Measurements from ENCODE around the gene SLC15A1. TPM values are rescaled to one million over a fixed set of nuclear protein-coding genes. Genes with fewer than 3 reads are reported as not detected.

The SLC15A1 gene
- total RNA-seq, 1 experiment from 2014 or later = 2.6 TPM

DNA sequence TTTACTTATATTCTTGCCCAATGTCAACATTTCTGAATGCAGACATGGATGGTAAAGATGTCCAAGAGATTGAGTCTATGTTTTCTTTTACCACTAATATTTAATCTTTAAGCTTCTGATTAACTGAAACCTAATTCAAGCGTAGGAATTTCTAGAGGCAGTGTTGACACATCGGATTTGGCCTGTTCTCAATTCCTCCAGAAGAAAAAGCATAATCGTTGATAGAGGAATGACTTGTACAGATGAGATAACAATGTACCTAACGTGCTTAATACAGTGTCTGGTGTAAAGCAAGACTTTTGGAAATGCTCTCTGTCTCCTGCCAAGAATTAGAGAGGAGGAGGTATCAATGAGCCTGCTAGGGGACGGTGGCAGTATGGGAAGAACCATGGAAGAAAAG is 35.2 kb downstream of the SLC15A1 start:
- ChIA-PET POLR2A (no interaction called here), CTCF (no interaction called here)
- DNase-seq (ENCODE audit: low read depth, low spot score) = no peak

DNA sequence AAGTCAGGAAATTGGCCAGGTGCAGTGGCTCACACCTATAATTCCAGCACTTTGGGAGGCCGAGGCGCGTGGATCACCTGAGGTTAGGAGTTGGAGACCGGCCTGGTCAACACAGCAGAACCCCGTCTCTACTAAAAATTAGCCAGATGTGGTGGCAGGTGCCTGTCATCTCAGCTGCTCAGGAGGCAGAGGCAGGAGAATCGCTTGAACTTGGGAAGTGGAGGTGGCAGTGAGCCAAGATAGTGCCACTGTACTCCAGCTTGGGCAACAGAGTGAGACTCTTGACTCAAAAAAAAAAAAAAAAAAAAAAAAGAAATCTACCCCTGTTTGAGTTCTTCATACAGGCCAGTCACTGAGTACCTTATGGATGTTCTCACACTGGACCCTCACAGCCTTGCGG is 42.0 kb downstream of the SLC15A1 start:
- ChIA-PET POLR2A (no interaction called here), CTCF (no interaction called here), RAD21 (ENCODE audit: low non-redundant PET in 1 of 2, low total read pairs in 2 of 2, uncharacterized antibody in 2 of 2, unreplicated experiment in 2 of 2) (no interaction called here)
- H3K4me1 ChIP-seq (ENCODE audit: control insufficient read depth in 1 of 2, insufficient read depth in 2 of 2, low read length in 2 of 2) = peaks cover 0 to 8% of the 10 kb centered on the region in 2 experiments; a peak in 1 of 4 replicates
- intact Hi-C loops (cut with micrococcal nuclease) = no loop called here
- no peak overlapping the region for H3K9ac ChIP-seq (ENCODE audit: low read length)
- DNase-seq (ENCODE audit: low read depth, low spot score) (no peak), ATAC-seq (no peak)
- TF ChIP-seq JUND (IDR thresholded peaks at IDR 0.05) (no peak), CEBPB (IDR thresholded peaks at IDR 0.05; ENCODE audit: low read depth) (no peak), SRF (IDR thresholded peaks at IDR 0.05; ENCODE audit: low read depth) (no peak), EZH2 (IDR thresholded peaks at IDR 0.05) (no peak)
- TF ChIP-seq, protein P1, sequence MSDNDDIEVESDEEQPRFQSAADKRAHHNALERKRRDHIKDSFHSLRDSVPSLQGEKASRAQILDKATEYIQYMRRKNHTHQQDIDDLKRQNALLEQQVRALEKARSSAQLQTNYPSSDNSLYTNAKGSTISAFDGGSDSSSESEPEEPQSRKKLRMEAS (IDR thresholded peaks at IDR 0.05) = no peak
- TF ChIP-seq, protein P2, sequence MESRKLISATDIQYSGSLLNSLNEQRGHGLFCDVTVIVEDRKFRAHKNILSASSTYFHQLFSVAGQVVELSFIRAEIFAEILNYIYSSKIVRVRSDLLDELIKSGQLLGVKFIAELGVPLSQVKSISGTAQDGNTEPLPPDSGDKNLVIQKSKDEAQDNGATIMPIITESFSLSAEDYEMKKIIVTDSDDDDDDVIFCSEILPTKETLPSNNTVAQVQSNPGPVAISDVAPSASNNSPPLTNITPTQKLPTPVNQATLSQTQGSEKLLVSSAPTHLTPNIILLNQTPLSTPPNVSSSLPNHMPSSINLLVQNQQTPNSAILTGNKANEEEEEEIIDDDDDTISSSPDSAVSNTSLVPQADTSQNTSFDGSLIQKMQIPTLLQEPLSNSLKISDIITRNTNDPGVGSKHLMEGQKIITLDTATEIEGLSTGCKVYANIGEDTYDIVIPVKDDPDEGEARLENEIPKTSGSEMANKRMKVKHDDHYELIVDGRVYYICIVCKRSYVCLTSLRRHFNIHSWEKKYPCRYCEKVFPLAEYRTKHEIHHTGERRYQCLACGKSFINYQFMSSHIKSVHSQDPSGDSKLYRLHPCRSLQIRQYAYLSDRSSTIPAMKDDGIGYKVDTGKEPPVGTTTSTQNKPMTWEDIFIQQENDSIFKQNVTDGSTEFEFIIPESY (IDR thresholded peaks at IDR 0.05; ENCODE audit: extremely low read depth, insufficient replicate concordance, low read length) = no peak
- H4K20me1 ChIP-seq (ENCODE audit: insufficient read depth) = no peaks in the 10 kb centered on the region
- no peaks in the 10 kb centered on the region for H3K9me2 ChIP-seq (ENCODE audit: insufficient read depth)
- H3K4me3 ChIP-seq (replicated peaks in 1 of 2; ENCODE audit: low read depth in 1 of 2, low read length in 2 of 2) = no peak overlapping the region
- H3K27ac ChIP-seq (ENCODE audit: low read depth, low read length) = no peak overlapping the region
- no peaks in the 10 kb centered on the region for H3K27me3 ChIP-seq (ENCODE audit: insufficient read depth, low read length)
- H2AFZ ChIP-seq (ENCODE audit: low read depth, low read length, poor library complexity, severe bottlenecking) = no peak overlapping the region
- no peaks in the 10 kb centered on the region for H3K9me3 ChIP-seq (ENCODE audit: control insufficient read depth in 1 of 2, insufficient read depth in 1 of 2, low read depth in 1 of 2, low read length in 2 of 2)
- H3K36me3 ChIP-seq (ENCODE audit: control insufficient read depth in 1 of 2, insufficient read depth in 2 of 2, low read length in 2 of 2) = no peaks in the 10 kb centered on the region
- H3K4me2 ChIP-seq (ENCODE audit: low read length) = no peak overlapping the region
- no TSS peak for BruUV-seq (replicated peaks)
- no peaks in the 10 kb centered on the region for H3K79me2 ChIP-seq (ENCODE audit: insufficient read depth, low read length)

More for the DNA sequence above, 35.2 kb downstream of the SLC15A1 start:
- no peak overlapping the region for H3K27ac ChIP-seq (ENCODE audit: low read depth, low read length)
- H4K20me1 ChIP-seq (ENCODE audit: insufficient read depth) = no peaks in the 10 kb centered on the region
- H3K4me3 ChIP-seq (replicated peaks in 1 of 2; ENCODE audit: low read depth in 1 of 2, low read length in 2 of 2) = no peak overlapping the region
- BruUV-seq (replicated peaks) = no TSS peak
- intact Hi-C loops (cut with micrococcal nuclease) = no loop called here
- no peak for ATAC-seq
- H3K79me2 ChIP-seq (ENCODE audit: insufficient read depth, low read length) = no peaks in the 10 kb centered on the region
- H3K4me2 ChIP-seq (ENCODE audit: low read length) = no peak overlapping the region
- H3K4me1 ChIP-seq (ENCODE audit: control insufficient read depth in 1 of 2, insufficient read depth in 2 of 2, low read length in 2 of 2) = peaks cover 0 to 6% of the 10 kb centered on the region in 2 experiments; a peak in 1 of 4 replicates
- no peak overlapping the region for H3K9ac ChIP-seq (ENCODE audit: low read length)
- no peaks in the 10 kb centered on the region for H3K9me3 ChIP-seq (ENCODE audit: control insufficient read depth in 1 of 2, insufficient read depth in 1 of 2, low read depth in 1 of 2, low read length in 2 of 2)
- H3K27me3 ChIP-seq (ENCODE audit: insufficient read depth, low read length) = no peaks in the 10 kb centered on the region
- no peaks in the 10 kb centered on the region for H3K36me3 ChIP-seq (ENCODE audit: control insufficient read depth in 1 of 2, insufficient read depth in 2 of 2, low read length in 2 of 2)
- no peak overlapping the region for H2AFZ ChIP-seq (ENCODE audit: low read depth, low read length, poor library complexity, severe bottlenecking)
- H3K9me2 ChIP-seq (ENCODE audit: insufficient read depth) = no peaks in the 10 kb centered on the region
- TF ChIP-seq FOSL1 (IDR thresholded peaks at IDR 0.05; ENCODE audit: low read depth) = no peak
- no peak for TF ChIP-seq EZH2phosphoT487 (IDR thresholded peaks at IDR 0.05; ENCODE audit: borderline replicate concordance)
- TF ChIP-seq CEBPB (IDR thresholded peaks at IDR 0.05; ENCODE audit: low read depth) = no peak
- no peak for TF ChIP-seq RAD21 (IDR thresholded peaks at IDR 0.05; ENCODE audit: low read depth)
- no peak for TF ChIP-seq ELF1 (IDR thresholded peaks at IDR 0.05; ENCODE audit: borderline replicate concordance, low read depth)
- no peak for TF ChIP-seq JUND (IDR thresholded peaks at IDR 0.05)
- RAD21 ChIA-PET (ENCODE audit: low non-redundant PET in 1 of 2, low total read pairs in 2 of 2, uncharacterized antibody in 2 of 2, unreplicated experiment in 2 of 2) = no interaction called here

Measured in HCT116 (cell line).